GM23248 (cell line): ENCODE data around the gene PRIMA1.

Source experiments
- EZH2 ChIP-seq: fragments of 200-600 bp; sonication (generic); IDR thresholded peaks from 2 replicates; pipeline ENCODE4 v1.6.1; 2018; ENCODE audit warnings: antibody characterized with exemption, mild to moderate bottlenecking; ENCODE audit not compliant: insufficient read depth, poor library complexity, severe bottlenecking
- EZH2phosphoT487 ChIP-seq: fragments of 200-600 bp; sonication (generic); IDR thresholded peaks from 2 replicates; pipeline ENCODE4 v1.6.1; 2018; ENCODE audit warnings: antibody characterized with exemption, moderate library complexity, mild to moderate bottlenecking, low read depth; ENCODE audit not compliant: insufficient read depth

GRCh38 chr14:93747560-93747959 is 40.7 kb downstream of the PRIMA1 start:
- no peak for TF ChIP-seq EZH2
- TF ChIP-seq EZH2phosphoT487 = no peak
